ENCODE measurements around the gene PLK2.

PLK2 gene

GRCh38 chr5:58450811-58451629, 8.9 kb downstream of the PLK2 start:
- Histone ChIP-seq H3K4me3 (no peak overlapping the region), H3K9me3 (no peaks in the 10 kb centered on the region), H3K36me3 (peaks cover 6 to 41% (median 18%) of the 10 kb centered on the region in 3 donors), H3K27ac (no peak overlapping the region), H3K27me3 (no peaks in the 10 kb centered on the region), H3K4me1 (peaks cover 0 to 8% (median 0%) of the 10 kb centered on the region in 4 donors)
- DNase-seq, result no peak
- TF ChIP-seq CTCF (IDR thresholded peaks at IDR 0.05), result no peak
- intact Hi-C loops (cut with DNase I; ENCODE audit: low total_unique reads), result no loop called here

- Histone ChIP-seq H3K9me3 (no peaks in the 10 kb centered on the region), H3K4me3 (no peak overlapping the region), H3K4me1 (no peaks in the 10 kb centered on the region), H3K27ac (no peak overlapping the region), H3K27me3 (no peaks in the 10 kb centered on the region), H3K36me3 (peaks cover 0 to 31% (median 8%) of the 10 kb centered on the region in 3 donors)
- no peak for DNase-seq
- intact Hi-C loops (cut with DNase I; ENCODE audit: low total_unique reads), result no loop called here
- no peak for TF ChIP-seq CTCF (IDR thresholded peaks at IDR 0.05)
These were observed 9.9 kb downstream of the PLK2 start for GRCh38 chr5:58450018-58450417.

GRCh38 chr5:58447226-58447625, 12.7 kb downstream of the PLK2 start:
- no peak overlapping the region for H3K4me3 ChIP-seq
- no peak for DNase-seq
- H3K27me3 ChIP-seq, result no peaks in the 10 kb centered on the region
- no peak for TF ChIP-seq CTCF (IDR thresholded peaks at IDR 0.05)
- no peaks in the 10 kb centered on the region for H3K4me1 ChIP-seq
- intact Hi-C loops (cut with DNase I; ENCODE audit: low total_unique reads), result no loop called here
- H3K27ac ChIP-seq, result no peak overlapping the region
- peaks cover 0 to 6% (median 0%) of the 10 kb centered on the region in 3 donors for H3K36me3 ChIP-seq
- H3K9me3 ChIP-seq, result no peaks in the 10 kb centered on the region

- Histone ChIP-seq H3K4me3 (no peak overlapping the region), H3K4me1 (peaks cover 0 to 6% (median 0%) of the 10 kb centered on the region in 4 donors), H3K9me3 (no peaks in the 10 kb centered on the region), H3K36me3 (no peaks in the 10 kb centered on the region), H3K27ac (no peak overlapping the region), H3K27me3 (no peaks in the 10 kb centered on the region)
- DNase-seq, result no peak
- TF ChIP-seq CTCF (IDR thresholded peaks at IDR 0.05), result no peak
- intact Hi-C loops (cut with DNase I; ENCODE audit: low total_unique reads), result no loop called here
These were observed 13.9 kb downstream of the PLK2 start for GRCh38 chr5:58446024-58446423.

- intact Hi-C loops (cut with DNase I; ENCODE audit: low total_unique reads), result no loop called here
These were observed 15.1 kb downstream of the PLK2 start for GRCh38 chr5:58444805-58445204.

More at GRCh38 chr5:58444805-58445204, 15.1 kb downstream of the PLK2 start:
- Histone ChIP-seq H3K4me3 (no peak overlapping the region), H3K4me1 (peaks cover 0 to 10% (median 0%) of the 10 kb centered on the region in 4 donors), H3K27me3 (no peaks in the 10 kb centered on the region), H3K27ac (no peak overlapping the region), H3K9me3 (no peaks in the 10 kb centered on the region), H3K36me3 (no peaks in the 10 kb centered on the region)
- DNase-seq, result no peak
- TF ChIP-seq CTCF (IDR thresholded peaks at IDR 0.05), result no peak

Data from tibial artery (tissue), 4 donors.